Peyer's patch (tissue), 4 donors: ENCODE measurements around the gene HDAC9. TPM values are rescaled to one million over a fixed set of nuclear protein-coding genes. Genes with fewer than 3 reads are reported as not detected.

ENCODE experiments used
- DNase-seq, 3 donors: peaks; one replicate each; pipeline ENCODE4 v3.0.0-alpha.2; 2017 to 2019
- H3K27ac ChIP-seq, 4 donors: fragments of 200-600 bp; sonication (generic); one replicate each; pipeline ENCODE4 v1.5.1; 2016 to 2019
- H3K27me3 ChIP-seq, 2 donors: fragments of 200-600 bp; sonication (generic); one replicate each; pipeline ENCODE4 v1.5.1; 2019
- H3K36me3 ChIP-seq, 3 donors: fragments of 200-600 bp; sonication (generic); one replicate each; pipeline ENCODE4 v1.5.1; 2016 to 2019
- H3K4me1 ChIP-seq, 4 donors: fragments of 200-600 bp; sonication (generic); one replicate each; pipeline ENCODE4 v1.5.1; 2016 to 2019
- H3K4me3 ChIP-seq, 4 donors: fragments of 200-600 bp; sonication (generic); 1 replicate in 3 of 4; 2 replicates in 1 of 4; pipeline ENCODE4 v1.5.1; 2016 to 2019; ENCODE audit warnings: mild to moderate bottlenecking in 1 of 4
- H3K9me3 ChIP-seq, 4 donors: fragments of 200-600 bp; sonication (generic); one replicate each; pipeline ENCODE4 v1.5.1; 2016 to 2019; ENCODE audit warnings: mild to moderate bottlenecking in 1 of 4
- CTCF ChIP-seq, 6 experiments: fragments of 450-650 bp in 4 of 6; fragments of 200-600 bp in 2 of 6; sonication (generic) in 1 of 6; IDR thresholded peaks; one replicate each; pipeline ENCODE4 v1.5.1; 2017 to 2019; ENCODE audit warnings: antibody characterized with exemption in 6 of 6, mild to moderate bottlenecking in 3 of 6, moderate library complexity in 1 of 6
- POLR2A ChIP-seq, 2 donors: fragments of 450-650 bp; IDR thresholded peaks; one replicate each; pipeline ENCODE4 v1.5.1; 2017; ENCODE audit warnings: antibody characterized with exemption in 2 of 2, mild to moderate bottlenecking in 2 of 2, moderate library complexity in 2 of 2
- total RNA-seq, 4 donors: library from RNA; depleted of rRNA; stranded (reverse); fragments of >200 nt; gene quantifications; one replicate each; pipeline ENCODE4 v1.1.0, GENCODE V29; 2016

Gene HDAC9
- total RNA-seq, 4 donors from 2014 or later: 0.88 to 75.9 (median 4.4) TPM

GRCh38 chr7:18939771-18940592 is 444.4 kb downstream of the HDAC9 start:
- H3K4me3 ChIP-seq: no peak overlapping the region
- H3K4me1 ChIP-seq: no peaks in the 10 kb centered on the region
- TF ChIP-seq POLR2A (IDR thresholded peaks at IDR 0.05) (no peak), CTCF (IDR thresholded peaks at IDR 0.05) (no peak)
- DNase-seq: no peak
- no peaks in the 10 kb centered on the region for H3K27me3 ChIP-seq
- no peaks in the 10 kb centered on the region for H3K36me3 ChIP-seq
- no peak overlapping the region for H3K27ac ChIP-seq
- H3K9me3 ChIP-seq: no peaks in the 10 kb centered on the region

GRCh38 chr7:18940593-18941134 is 445.1 kb downstream of the HDAC9 start:
- TF ChIP-seq CTCF (IDR thresholded peaks at IDR 0.05): no peak
- TF ChIP-seq POLR2A (IDR thresholded peaks at IDR 0.05): no peak
- H3K27me3 ChIP-seq: no peaks in the 10 kb centered on the region
- no peak overlapping the region for H3K4me3 ChIP-seq
- no peak overlapping the region for H3K27ac ChIP-seq
- H3K4me1 ChIP-seq: no peaks in the 10 kb centered on the region
- DNase-seq: no peak
- no peaks in the 10 kb centered on the region for H3K9me3 ChIP-seq
- H3K36me3 ChIP-seq: no peaks in the 10 kb centered on the region

DNA sequence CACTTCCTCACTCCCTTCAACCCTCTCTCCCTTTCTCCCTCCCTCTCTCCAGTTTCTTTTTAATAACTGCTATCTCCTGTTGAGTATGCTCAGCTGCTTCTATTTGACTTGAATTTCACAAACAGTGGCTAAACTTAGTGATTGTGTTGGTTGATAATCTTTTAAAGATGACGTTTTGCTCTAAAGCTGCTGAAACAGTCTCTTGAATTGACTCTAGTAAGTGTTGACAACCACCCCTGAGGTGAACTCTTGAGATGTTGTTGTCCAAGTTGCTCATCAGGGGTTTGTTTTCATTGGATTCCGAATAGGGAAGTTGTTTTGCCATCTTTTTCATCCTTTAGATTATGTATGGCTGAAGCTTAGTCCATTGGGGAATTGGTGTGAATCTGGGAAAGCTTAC is 445.7 kb downstream of the HDAC9 start:
- H3K27ac ChIP-seq: no peak overlapping the region
- no peaks in the 10 kb centered on the region for H3K36me3 ChIP-seq
- no peak overlapping the region for H3K4me3 ChIP-seq
- no peaks in the 10 kb centered on the region for H3K4me1 ChIP-seq
- H3K27me3 ChIP-seq: no peaks in the 10 kb centered on the region
- TF ChIP-seq POLR2A (IDR thresholded peaks at IDR 0.05) (no peak), CTCF (IDR thresholded peaks at IDR 0.05) (no peak)
- H3K9me3 ChIP-seq: no peaks in the 10 kb centered on the region
- DNase-seq: no peak

GRCh38 chr7:18948521-18948920 is 453.0 kb downstream of the HDAC9 start:
- Histone ChIP-seq H3K4me3 (no peak overlapping the region), H3K27me3 (no peaks in the 10 kb centered on the region)

GRCh38 chr7:18952846-18953245 is 457.3 kb downstream of the HDAC9 start:
- Histone ChIP-seq H3K4me3 (no peak overlapping the region), H3K27me3 (no peaks in the 10 kb centered on the region), H3K36me3 (no peaks in the 10 kb centered on the region), H3K4me1 (no peaks in the 10 kb centered on the region), H3K27ac (no peak overlapping the region), H3K9me3 (no peaks in the 10 kb centered on the region)
- no peak for DNase-seq
- TF ChIP-seq CTCF (IDR thresholded peaks at IDR 0.05): no peak

More at GRCh38 chr7:18948521-18948920, 453.0 kb downstream of the HDAC9 start:
- H3K27ac ChIP-seq: no peak overlapping the region
- TF ChIP-seq CTCF (IDR thresholded peaks at IDR 0.05) (no peak), POLR2A (IDR thresholded peaks at IDR 0.05) (no peak)
- H3K4me1 ChIP-seq: no peaks in the 10 kb centered on the region
- DNase-seq: no peak
- H3K36me3 ChIP-seq: no peaks in the 10 kb centered on the region
- no peaks in the 10 kb centered on the region for H3K9me3 ChIP-seq
